DND-41 (cell line): ENCODE results near the gene PBRM1.

Experiments
- ATAC-seq: fragments of 200-7000 bp; cut with Tn5 transposase; 3 replicates; pipeline ENCODE4 v1.9.1; 2021; ENCODE audit warnings: low read depth; ENCODE audit not compliant: insufficient read depth
- DNase-seq: peaks from one replicate; pipeline ENCODE4 v3.0.0-alpha.2; 2020
- H2AFZ ChIP-seq: 2 replicates; pipeline ENCODE4 v1.6.0; 2012; ENCODE audit warnings: low read depth, low read length
- H3K27ac ChIP-seq: 2 replicates; pipeline ENCODE4 v1.5.1; 2012; ENCODE audit warnings: low read length, inconsistent platforms
- H3K27me3 ChIP-seq: fragments of 200-600 bp; sonication (generic); 2 replicates; pipeline ENCODE4 v1.6.0; 2012; ENCODE audit warnings: low read length, mild to moderate bottlenecking, inconsistent platforms; ENCODE audit not compliant: insufficient read depth, poor library complexity
- H3K36me3 ChIP-seq: 2 replicates; pipeline ENCODE4 v1.5.1; 2012; ENCODE audit warnings: low read length, inconsistent platforms; ENCODE audit not compliant: insufficient read depth
- H3K4me1 ChIP-seq: 2 replicates; pipeline ENCODE4 v1.5.1; 2012; ENCODE audit warnings: mild to moderate bottlenecking, low read length; ENCODE audit not compliant: insufficient read depth
- H3K4me2 ChIP-seq: 2 replicates; pipeline ENCODE4 v1.6.0; 2012; ENCODE audit warnings: mild to moderate bottlenecking, moderate library complexity, low read length, inconsistent platforms; ENCODE audit not compliant: insufficient read depth
- H3K4me3 ChIP-seq, 2 experiments: fragments of 200-600 bp in 1 of 2; shearing (Covaris generic) in 1 of 2; 2 replicates each; pipeline ENCODE4 v1.5.1; 2012 to 2016; ENCODE audit warnings: inconsistent platforms in 2 of 2, low read length in 2 of 2, mild to moderate bottlenecking in 2 of 2, low read depth in 1 of 2, moderate library complexity in 1 of 2
- H3K79me2 ChIP-seq: 2 replicates; pipeline ENCODE4 v1.6.0; 2012; ENCODE audit warnings: low read length, inconsistent platforms; ENCODE audit not compliant: insufficient read depth
- H3K9ac ChIP-seq: 2 replicates; pipeline ENCODE4 v1.6.0; 2012; ENCODE audit warnings: low read depth, mild to moderate bottlenecking, inconsistent platforms, low read length, moderate library complexity
- H3K9me3 ChIP-seq: 2 replicates; pipeline ENCODE4 v1.5.1; 2012; ENCODE audit warnings: low read length, moderate library complexity, mild to moderate bottlenecking, inconsistent platforms; ENCODE audit not compliant: insufficient read depth, severe bottlenecking
- H4K20me1 ChIP-seq: 2 replicates; pipeline ENCODE4 v1.6.0; 2012; ENCODE audit warnings: low read length; ENCODE audit not compliant: insufficient read depth
- CTCF ChIP-seq: IDR thresholded peaks from 2 replicates; pipeline ENCODE4 v1.5.1; 2012; ENCODE audit warnings: borderline replicate concordance, low read length, moderate library complexity, mild to moderate bottlenecking; ENCODE audit not compliant: poor library complexity, severe bottlenecking; ENCODE audit errors: extremely low read depth
- EZH2 ChIP-seq: IDR thresholded peaks from 3 replicates; pipeline ENCODE4 v1.6.1; 2012; ENCODE audit warnings: borderline replicate concordance, low read depth, mild to moderate bottlenecking, moderate library complexity, low read length, inconsistent platforms; ENCODE audit not compliant: severe bottlenecking

Gene PBRM1

DNA sequence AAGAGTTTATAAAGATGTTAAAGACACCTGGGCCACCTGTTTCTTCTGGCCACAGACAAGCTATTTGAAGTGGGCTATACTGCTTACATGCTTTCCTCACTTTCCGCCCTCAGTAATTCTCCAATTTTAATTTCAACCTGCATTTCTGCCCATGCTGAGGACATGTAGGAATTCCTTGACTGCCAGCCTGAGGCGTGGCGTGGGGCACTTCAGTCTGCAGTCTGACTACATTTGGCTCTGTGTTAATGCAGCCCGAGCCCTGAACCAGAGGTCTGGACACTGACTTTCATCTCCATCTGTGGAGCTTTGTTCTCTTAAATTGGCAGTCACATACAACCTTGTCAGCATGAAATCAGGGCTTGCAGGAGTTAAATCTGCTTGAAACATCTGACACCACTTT lies 140.8 kb downstream of the PBRM1 start:
- no peaks in the 10 kb centered on the region for H3K4me1 ChIP-seq
- H3K9me3 ChIP-seq = no peaks in the 10 kb centered on the region
- DNase-seq (no peak), ATAC-seq (no peak)
- H3K4me3 ChIP-seq = no peak overlapping the region
- H3K9ac ChIP-seq = no peak overlapping the region
- H3K36me3 ChIP-seq = peaks cover 75% of the 10 kb centered on the region
- H4K20me1 ChIP-seq = 0 out of 2 replicates have a peak, but pooled peaks cover 3% of the 10 kb centered on the region
- no peak overlapping the region for H3K27ac ChIP-seq
- peaks cover 13% of the 10 kb centered on the region for H3K79me2 ChIP-seq
- no peaks in the 10 kb centered on the region for H3K27me3 ChIP-seq
- no peak overlapping the region for H3K4me2 ChIP-seq
- H2AFZ ChIP-seq = no peak overlapping the region
- TF ChIP-seq CTCF = no peak
- no peak for TF ChIP-seq EZH2

DNA sequence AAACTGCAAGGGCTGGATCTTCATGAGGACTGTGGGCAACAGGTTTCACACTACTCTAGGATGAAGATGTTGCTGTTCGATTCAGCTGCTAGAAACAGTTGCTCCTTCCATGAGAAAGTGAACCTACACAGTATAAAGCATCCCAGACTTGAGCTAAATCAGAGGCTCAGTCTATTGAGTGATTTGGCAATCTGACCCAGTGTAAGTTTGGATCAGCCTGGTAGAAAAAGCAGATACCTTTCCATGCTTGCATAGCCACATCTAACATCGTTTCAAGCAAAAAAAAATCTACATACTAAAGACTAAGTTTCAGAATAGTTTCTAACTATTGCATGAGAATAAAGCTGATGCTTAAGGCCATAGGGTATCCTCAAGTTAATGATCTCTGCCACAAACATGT lies 144.7 kb downstream of the PBRM1 start:
- Histone ChIP-seq H3K9ac (no peak overlapping the region), H4K20me1 (peaks cover 10% of the 10 kb centered on the region; the same call in 1 of the 2 replicates), H3K9me3 (no peaks in the 10 kb centered on the region), H2AFZ (no peak overlapping the region), H3K4me2 (no peak overlapping the region), H3K36me3 (peaks cover 41% of the 10 kb centered on the region), H3K4me3 (no peak overlapping the region), H3K27ac (no peak overlapping the region), H3K4me1 (peaks cover 26% of the 10 kb centered on the region), H3K79me2 (peaks cover 41% of the 10 kb centered on the region), H3K27me3 (no peaks in the 10 kb centered on the region)
- ATAC-seq (no peak), DNase-seq (no peak)
- TF ChIP-seq EZH2 (no peak), CTCF (no peak)

- ATAC-seq (no peak), DNase-seq (peak; percentile 3)
- Histone ChIP-seq H3K79me2 (peaks cover 37% of the 10 kb centered on the region), H3K27ac (peak overlapping the region; percentile 50; the same call in 1 of the 2 replicates), H3K27me3 (no peaks in the 10 kb centered on the region), H3K9me3 (no peaks in the 10 kb centered on the region), H2AFZ (no peak overlapping the region), H3K4me2 (peak overlapping the region; percentile 86), H4K20me1 (peaks cover 7% of the 10 kb centered on the region; the same call in 1 of the 2 replicates), H3K4me1 (peaks cover 35% of the 10 kb centered on the region), H3K4me3 (peak overlapping the region in 1 of 2 experiments; percentile 2; a peak in 1 of 4 replicates), H3K36me3 (peaks cover 22% of the 10 kb centered on the region), H3K9ac (no peak overlapping the region)
- TF ChIP-seq EZH2 (no peak), CTCF (no peak)
Observed at GRCh38 chr3:52539010-52539653, 146.6 kb downstream of the PBRM1 start.
